GM15510 (cell line): ENCODE data around the gene NFIB.

Experiments
- POLR2A ChIP-seq: IDR thresholded peaks from 3 replicates; pipeline ENCODE4 v1.6.1; 2011; ENCODE audit warnings: borderline replicate concordance; ENCODE audit not compliant: insufficient read length; ENCODE audit errors: extremely low read depth

The NFIB gene

DNA sequence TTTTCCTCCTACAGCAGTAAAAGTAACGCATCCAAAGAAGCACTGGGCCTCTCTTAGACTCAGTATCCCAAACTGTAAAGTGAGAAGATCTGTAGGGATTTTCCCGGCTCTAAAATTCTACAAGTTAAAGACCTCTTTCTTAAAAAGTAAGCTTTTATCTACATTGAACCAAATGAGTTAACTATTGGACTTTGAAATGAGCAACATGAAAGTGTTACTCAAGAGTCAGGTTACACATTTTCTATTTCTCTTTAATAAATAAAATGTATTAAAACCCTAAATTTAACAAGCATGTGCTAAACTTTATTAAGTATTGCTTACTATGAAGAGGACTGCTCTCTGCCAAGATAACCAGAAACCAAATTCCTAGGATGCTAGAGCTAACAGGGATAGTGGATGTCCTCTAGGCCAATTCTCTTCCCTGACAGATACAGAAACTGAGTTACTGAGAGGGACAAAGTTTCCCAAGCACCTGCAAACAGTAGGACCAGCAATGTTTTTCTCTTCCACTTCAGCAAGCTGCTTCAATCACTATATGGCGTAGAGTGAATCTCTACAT, 21.7 kb downstream of the NFIB start:
- no peak for TF ChIP-seq POLR2A

DNA sequence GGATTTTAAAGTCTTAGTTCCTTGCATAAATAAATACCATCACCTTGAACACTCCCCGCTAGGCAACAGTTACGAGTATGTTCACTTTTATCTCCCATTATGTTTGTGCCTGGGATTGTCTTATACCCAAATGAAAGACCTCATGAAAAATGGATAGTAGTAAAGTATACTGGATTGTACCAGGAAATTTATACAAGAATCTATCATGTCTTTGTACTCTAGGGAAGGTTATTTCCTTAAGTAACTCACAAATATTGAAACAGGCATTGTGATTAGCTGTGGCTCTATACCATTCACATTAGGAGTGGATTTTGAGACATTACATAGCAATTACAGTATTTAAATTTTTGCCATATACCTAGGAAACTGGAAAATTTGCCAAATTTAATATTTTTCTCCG, 24.0 kb downstream of the NFIB start:
- no peak for TF ChIP-seq POLR2A

DNA sequence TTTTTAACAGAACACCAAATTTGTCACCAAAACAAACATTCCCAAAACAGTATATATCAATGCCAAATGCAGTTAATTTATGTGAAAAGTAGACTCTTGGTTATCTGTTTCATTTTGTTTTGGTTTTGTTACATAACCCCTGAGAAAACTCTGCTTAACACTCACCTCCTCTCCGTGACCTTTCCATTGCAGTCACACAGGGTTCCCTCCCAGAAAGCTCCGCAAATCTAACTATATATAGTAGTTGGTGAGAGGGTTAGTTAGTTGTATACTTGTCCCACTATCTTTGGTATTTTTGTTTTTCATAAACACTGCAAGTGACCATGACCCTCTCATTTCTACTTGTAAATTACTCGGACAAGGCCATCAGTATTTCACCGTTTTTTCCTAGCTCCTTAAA, 25.5 kb downstream of the NFIB start:
- TF ChIP-seq POLR2A, result no peak

GRCh38 chr9:14286121-14286520, 27.8 kb downstream of the NFIB start:
- no peak for TF ChIP-seq POLR2A

DNA sequence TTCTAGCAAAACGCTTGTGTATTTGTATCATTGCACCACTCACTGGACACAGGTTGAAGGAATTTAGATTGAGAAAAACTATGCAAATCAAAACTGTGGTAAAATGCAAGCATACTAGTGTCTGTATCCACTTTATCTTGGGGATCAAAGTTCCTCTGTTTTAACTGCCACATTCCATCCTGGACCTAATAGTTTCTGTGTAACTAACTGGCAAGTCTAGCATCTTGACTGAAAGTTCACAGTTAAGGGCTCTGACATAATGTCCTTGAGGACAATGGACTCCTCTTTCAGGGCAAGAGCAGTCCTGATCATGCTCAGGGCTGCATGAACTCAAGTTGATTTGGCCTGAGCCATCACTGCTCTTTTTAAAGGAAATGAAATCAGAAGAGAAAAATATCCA, 30.7 kb downstream of the NFIB start:
- no peak for TF ChIP-seq POLR2A

- TF ChIP-seq POLR2A, result no peak
Measured at GRCh38 chr9:14281876-14282275, 32.1 kb downstream of the NFIB start.

GRCh38 chr9:14281136-14281795, 32.7 kb downstream of the NFIB start:
- TF ChIP-seq POLR2A, result no peak

- TF ChIP-seq POLR2A, result no peak
Measured at GRCh38 chr9:14279671-14280070, 34.3 kb downstream of the NFIB start.

GRCh38 chr9:14278291-14278721, 35.6 kb downstream of the NFIB start:
- TF ChIP-seq POLR2A, result no peak

DNA sequence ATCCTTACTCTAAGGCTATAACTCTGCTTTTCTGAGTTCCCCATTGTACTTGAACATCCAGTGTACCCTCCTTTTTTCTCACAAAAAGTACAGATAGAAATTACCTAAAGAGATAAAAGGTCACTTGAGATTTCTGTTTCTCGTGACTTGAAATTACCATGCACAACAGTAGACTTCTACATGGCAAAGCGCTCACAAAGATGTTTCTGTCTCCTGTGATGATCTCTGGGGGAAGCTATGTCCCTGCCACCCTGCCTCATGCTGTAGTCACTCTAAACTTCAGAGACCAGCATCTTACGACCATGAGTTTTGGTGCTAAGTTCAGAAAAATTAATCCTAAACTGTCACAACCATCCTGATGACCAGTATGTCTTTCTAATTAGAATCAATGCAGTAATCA, 36.2 kb downstream of the NFIB start:
- no peak for TF ChIP-seq POLR2A

DNA sequence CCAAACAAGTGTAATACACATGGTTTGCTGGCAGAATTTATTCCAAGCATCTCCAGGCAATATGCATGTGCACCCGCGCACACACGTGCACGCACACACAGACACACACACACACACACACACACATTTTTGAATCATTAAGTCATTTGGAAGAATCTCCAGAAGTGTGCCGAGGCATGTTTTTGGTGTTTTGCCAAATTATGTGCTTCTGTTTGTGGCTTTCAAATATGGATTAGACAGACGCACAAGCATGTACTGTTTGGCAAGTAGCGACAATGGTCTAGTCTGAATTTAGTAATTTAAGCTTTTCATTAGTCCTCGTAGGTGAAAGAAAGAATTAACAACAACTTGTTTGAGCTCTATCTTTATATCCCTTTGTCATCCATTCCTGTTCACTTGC, 36.7 kb downstream of the NFIB start:
- TF ChIP-seq POLR2A, result no peak

DNA sequence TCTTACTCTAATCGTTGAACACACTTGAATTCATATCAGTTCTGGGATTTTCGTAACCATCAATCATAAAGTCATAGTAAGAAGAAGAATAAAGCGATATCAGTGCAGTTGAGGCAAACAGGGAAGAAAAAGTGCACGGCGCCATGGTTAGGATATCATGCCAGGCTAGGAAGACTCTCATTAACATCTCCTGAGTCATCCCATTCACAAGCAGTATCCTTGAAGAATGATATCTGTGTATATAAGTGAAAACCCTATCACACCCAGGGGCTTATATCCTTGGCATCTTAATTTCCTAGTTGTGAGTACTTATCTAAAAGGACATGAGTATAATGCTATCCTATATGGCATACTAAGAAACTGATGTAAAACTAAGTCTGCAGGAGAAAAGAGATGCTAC, 38.6 kb downstream of the NFIB start:
- no peak for TF ChIP-seq POLR2A

DNA sequence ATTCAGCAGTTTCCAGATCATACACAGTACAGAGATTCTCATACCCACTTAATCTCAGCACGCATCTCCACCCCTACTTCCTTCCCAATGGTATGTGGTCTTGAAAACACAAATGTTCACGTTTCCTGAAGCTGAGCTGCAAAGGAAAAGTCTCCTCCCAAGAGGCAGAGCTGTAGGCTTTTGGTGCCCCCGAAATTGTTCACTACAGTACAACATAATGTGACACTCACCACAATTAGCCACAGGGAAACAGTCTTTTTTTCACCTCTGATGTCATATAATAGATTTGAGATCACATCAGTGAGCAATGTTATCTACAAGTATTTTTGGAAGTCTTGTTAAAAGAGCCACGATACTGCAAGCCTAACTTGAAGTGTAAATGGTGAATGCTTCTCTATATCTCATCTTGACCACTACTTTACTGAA, 40.2 kb downstream of the NFIB start:
- no peak for TF ChIP-seq POLR2A

DNA sequence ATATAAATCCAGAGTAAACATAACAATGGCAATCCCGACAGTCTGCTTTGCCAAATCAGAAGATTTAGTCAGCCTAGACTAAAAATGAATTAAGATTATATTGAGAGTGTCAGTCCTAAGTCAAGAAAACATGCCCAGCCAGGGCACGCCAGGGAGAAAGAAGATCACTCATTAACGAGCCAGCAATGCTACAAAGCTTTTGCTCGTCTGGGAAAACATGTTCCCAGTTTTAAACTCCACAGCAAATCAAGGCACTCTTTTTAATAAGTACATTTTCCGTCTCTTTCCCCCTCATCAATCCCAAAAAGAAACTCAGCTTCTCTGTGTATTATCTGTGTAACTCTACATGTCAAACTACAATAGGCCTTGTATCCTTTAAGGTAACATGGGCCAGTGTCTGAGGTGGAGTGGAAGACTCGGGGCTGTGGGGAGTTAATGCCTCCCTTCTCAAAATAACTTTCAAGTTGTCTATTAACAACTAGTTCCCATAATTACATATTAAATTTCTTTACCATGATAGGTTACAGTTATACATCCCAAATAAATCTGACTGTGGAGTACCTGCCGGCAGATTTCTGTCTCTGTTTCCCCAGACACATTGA, 40.9 kb downstream of the NFIB start:
- TF ChIP-seq POLR2A, result no peak

- no peak for TF ChIP-seq POLR2A
Measured at GRCh38 chr9:14271093-14271673, 42.8 kb downstream of the NFIB start.
